GM21528 (cell line): ENCODE data around the gene PPL.
A peak's percentile ranks its signal among the peaks of the same experiment; 100 is the strongest.

Experiments
- ATAC-seq: cut with Tn5 transposase; IDR thresholded peaks from one replicate; pipeline ENCODE4 v1.9.1; 2021; ENCODE audit warnings: mild to moderate bottlenecking, moderate library complexity; ENCODE audit not compliant: unreplicated experiment, low FRiP score

The PPL gene

DNA sequence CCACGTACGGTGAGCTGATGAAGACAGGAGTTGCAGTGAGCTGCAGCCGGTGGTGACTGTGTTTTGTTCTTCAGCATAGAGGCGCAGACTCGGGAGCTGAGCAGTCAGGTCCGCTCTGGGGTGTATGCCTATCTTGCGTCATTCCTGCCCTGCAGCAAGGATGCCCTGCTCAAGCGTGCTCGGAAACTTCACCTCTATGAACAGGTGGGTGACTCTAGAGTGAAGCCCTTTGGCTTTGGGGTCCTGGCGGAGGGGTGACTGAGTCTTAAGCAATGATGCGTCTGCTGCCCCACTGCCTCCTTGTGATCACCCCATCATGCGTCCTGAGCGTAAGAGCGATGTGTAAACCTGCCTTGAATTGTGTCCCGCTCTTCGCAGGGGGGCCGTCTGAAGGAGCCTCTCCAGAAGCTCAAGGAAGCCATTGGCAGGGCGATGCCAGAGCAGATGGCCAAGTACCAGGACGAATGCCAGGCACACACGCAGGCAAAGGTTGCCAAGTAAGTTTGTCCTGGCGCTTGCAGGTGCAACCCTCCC, 66.7 kb downstream of the PPL start:
- no peak for ATAC-seq

DNA sequence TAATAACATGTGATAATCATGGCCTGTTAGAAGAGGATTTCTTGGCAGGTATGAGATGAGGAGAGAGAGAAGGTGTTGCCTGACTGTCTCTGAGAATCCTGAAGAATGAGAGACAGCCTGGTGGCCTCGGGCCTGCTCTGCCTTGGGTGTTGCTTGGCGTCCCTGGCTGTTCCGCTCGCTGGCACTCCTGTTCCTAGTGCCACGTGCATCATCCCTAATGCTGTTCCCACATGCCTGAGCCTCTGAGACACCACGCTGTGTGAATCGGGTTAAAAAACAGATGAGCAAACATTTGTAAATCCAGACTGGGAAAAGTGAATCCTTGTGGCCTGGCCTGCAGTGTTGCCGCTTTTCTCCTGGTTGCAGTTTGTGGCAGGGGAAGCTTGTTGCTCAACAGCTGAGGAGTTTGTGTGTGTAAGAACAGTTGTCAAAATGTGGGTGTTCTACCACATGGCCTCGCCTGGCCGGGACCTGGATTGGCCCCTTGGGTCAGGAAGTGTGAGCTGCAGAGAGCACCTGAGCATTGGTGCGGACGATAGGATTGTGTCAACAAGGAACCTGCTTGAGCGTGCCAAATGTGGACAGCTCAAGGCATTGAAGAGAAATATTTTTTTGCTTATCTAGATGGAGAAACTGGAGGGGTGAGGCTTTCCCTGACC, 67.7 kb downstream of the PPL start:
- ATAC-seq: no peak

DNA sequence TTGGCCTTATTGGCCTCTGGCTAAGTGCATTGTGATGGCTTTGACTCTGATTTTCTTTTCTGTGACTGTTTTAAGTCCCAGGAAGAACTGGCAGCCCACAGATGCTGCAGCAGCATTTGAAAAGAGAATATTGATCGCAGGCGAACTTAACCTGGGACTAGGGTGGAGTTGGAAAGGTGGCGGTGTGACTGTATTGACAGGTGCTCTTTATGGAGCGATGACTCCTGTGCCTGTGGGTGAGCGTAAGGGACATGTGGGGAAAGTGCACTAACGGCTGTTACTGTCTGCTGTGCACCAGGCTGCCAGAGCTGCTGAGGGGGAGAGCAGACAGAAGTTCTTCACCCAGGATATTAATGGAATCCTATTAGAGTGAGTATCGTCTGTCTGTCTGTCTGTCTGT, 68.4 kb downstream of the PPL start:
- ATAC-seq: no peak

DNA sequence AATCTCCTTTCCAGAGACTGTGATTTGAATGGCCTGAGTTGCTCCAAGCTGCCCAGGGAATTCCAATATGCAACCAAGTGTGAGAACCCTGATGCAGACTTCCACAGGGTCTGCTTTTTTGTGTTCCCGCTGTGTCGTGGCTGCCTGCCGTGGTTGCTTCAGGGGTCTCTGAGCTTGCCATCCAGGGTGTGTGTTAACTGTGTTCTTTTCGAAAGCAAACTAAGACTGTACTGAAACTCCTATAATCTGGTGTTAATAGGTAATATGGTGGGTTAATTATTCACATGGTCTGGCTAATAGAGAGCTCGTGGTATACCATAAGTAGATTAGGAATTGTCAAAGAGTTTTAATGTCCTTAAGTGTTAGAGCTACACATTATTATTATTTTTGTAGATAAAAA, 68.9 kb downstream of the PPL start:
- no peak for ATAC-seq

DNA sequence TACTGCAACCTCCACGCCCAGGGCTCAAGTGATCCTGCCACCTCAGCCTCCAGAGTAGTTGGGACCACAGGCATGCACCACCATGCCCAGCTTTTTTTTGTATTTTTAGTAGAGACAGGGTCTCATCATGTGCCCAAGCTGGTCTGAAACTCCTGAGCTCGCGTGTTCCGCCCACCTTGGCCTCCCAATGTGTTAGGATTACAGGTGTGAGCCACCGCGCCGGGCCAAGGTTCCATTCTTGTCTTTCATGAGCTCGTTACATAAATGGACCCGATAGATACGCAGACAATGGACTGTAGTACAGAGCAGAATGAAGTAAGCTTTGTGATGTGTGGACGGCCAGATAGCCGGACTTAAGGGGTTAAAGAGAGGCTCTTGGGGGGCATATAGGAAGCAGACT, 70.4 kb downstream of the PPL start:
- no peak for ATAC-seq

DNA sequence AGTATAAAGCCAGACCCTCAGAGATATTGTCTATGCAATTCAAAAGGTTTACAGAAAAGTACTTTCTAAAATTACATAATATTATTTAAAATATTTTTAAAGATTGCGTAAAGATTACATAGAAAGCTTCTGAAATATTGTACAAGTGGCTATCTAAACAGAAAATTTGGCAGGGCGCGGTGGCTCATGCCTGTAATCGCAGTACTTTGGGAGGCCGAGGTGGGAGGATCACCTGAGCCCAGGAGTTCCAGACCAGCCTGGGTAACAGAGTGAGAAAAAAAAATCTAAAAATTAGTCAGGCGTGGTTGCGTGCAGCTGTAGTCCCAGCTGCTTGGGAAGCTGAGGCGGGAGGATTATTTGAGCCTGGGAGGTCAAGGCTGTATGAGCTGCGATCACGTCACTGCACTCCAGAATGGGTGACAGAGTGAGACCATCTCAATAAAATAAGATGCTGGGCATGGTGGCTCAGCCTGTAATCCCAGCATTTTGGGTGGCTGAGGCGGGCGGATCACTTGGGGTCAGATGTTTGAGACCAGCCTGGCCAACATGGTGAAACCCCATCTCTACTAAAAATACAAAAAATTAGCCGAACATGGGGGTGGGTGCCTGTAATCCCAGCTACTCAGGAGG, 71.6 kb downstream of the PPL start:
- ATAC-seq: no peak

DNA sequence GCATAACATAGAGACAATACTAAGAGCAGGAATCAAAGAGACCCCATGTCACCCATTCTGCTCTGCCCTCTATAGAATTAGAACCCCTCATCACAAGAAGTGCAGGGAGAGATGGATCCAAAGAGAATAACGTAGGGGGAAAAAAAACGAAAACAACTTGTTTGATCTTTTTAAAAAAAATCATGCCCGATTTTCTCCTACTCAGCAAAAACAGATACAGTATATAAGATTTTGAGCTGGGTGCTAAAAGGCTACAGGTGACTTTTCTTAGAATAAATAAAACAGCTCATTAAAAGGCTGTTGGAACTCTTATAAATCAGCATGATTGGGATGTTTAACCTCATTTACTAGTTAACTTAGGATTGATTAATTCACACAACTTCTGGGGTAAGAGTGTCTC, 72.2 kb downstream of the PPL start:
- no peak for ATAC-seq

DNA sequence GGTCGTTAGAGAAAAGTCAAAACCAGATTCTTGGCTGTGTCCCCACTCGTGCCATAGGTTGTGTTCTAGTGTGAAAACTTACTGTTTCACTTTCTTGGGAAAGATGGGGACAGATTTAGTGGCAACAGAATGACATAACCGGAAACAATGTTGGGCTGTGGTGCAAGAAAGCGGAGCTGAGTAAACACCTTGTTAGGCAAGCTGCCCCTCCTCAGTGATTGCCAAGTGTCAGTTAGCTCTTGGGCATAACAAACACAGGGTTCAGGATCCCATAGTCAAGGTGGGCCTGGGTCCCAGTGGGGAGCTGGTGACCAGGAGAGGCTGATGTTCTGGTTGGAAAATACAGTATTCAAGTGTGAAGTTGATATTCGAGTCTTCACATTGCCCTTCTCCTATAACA, 74.3 kb downstream of the PPL start:
- no peak for ATAC-seq

DNA sequence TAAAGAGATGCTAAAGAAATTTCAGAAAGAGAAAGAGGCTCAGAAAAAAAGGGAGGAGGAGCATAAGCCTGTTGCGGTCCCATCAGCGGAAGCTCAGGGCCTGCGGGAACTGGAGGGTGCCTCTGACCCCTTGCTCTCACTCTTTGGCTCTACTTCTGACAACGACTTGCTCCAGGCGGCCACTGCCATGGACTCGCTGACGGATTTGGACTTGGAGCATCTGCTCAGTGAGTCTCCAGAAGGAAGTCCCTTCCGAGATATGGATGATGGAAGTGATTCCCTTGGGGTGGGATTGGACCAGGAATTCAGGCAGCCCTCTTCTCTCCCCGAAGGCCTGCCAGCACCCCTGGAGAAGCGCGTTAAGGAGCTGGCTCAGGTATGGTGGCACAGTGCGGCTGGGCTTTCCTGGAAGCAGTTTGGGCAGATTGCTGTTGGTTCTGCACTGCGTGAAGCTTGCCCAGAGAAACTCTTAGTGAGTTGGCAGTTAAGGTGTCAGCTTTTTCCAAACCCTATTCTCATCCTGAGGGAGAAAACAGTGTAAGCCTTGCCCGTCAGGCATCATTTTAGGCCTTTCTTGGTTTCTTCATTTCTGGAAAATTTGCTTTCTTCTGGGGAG, 76.1 kb downstream of the PPL start:
- ATAC-seq: no peak

DNA sequence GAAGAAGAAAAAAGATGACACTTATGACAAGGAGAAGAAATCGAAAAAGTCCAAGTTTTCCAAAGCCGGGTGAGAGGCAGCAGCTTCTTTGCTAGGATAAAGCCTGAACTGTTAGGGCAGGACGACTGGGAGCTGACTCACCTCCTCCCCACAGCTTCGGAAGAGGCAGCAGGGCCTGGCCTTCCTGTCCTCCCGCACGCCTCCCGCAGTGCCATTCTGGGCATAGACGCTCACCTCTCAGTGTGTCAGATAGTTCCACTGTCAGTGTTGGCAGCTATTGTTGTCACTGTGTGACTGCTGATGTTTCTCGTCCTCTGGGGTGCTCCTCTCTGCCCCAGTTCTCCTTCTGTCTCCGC, 77.1 kb downstream of the PPL start:
- no peak for ATAC-seq

DNA sequence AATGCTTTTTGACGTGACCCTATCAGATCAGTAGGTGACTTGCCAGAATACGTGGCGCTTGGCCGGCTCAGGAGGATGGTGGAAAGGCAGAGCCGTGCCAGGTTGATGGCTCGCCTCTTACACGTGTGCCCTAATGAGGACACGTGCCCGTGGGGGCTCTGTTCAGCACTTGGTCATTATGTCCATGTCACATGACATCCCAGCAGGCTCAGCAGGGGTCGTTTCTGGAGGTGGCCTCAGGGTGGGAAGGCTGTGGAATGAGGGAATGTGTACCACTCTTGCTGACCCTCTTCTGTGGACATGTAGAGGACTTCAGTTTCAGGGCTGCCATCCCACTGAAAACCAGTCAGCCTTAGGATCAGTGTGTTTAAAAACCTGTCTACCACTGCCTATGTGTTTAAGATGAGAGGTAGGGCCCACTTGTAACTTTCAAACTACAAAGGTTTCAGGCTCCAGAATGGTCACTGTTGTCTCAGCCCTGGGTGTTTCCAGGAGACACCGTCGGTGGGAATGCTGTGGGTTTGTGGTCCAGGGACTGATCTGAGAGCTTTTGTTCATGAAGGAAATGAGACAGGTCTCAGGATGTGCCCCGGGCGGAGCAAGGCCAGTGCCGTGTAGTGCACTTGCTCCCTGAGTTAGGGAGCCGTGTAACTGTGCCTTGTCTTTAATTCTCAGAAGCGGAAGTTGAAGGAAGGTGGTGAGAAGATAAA, 77.6 kb downstream of the PPL start:
- no peak for ATAC-seq

DNA sequence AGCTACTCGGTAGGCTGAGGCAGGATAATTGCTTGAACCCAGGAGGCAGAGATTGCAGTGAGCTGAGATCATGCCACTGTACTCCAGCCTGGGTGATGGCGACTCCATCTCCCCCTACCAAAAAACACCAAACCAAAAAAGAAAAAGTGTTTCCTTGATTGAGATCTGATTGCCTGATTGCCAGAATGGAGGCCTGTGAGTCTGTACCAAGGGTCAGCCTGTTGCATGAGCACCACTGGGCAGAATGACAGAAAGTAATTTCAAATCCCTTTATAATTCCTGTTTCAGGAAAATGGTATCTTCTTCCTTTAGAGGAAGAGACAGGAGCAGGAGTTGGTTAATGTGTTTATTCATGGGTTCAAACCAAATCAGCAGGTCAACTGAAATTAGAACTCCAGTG, 81.1 kb downstream of the PPL start:
- no peak for ATAC-seq

DNA sequence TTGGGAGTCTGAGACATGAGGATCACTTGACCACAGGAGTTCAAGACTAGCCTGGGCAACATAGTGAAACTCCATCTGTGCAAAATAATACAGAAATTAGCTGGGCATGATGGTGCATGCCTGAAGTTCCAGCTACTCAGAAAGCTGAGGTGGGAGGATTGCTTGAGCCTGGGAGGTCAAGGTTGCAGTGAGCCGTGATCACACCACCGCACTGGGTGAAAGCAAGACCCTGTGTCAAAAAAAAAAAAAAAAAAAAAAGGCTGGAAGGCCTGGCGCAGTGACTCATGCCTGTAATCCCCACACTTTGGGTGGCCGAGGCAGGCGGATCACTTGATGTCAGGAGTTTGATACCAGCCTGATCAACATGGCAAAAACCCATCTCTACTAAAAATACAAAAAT, 81.6 kb downstream of the PPL start:
- no peak for ATAC-seq

DNA sequence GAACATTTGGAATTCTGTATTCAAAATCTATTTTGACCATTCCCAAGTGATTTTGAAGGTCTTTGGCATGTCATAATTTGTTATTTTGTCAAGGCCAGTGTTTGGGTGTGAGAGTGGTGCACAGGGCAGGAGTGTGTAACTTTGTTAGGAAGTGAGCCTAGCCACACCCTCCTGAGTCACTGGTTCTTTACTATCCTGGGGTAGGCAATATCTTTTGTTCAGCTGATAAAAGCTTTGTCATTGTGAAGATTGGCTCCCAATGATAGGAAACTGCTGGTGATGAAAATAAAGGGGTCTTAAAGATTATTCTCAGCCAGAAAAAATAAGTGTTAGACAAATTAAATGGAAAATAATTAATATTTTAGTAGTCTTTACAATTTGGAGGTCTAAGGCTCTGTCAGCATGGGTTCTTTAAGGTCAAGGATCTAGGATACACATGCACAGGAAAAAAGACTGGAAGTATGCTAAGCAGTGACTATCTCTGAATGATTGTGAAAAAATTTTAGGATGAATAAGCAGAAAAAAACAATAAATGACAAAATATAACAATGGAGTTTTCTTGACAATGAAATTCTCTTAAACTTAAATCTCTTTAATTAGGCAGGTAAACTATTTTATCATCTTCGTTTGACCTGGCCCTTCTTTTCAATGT, 84.6 kb downstream of the PPL start:
- no peak for ATAC-seq

DNA sequence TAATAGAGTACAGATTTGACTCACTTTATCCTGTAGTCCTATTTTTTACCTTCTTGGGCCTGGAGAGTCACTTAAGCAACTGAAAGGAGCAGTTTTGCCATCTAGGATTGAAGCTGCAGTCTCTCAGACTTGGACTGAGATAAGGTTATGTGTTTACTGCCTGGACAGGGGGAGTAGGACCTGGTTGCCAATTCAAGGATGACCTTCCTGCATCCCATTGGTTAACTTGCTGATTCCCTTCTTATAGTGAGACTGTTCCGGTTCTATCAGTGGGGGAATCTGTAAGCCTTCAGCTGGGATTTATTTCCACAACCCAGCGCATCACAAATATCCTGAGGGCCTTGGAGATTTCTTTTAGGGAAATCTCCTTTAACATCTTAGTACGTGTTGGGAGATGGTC, 86.7 kb downstream of the PPL start:
- ATAC-seq: no peak

DNA sequence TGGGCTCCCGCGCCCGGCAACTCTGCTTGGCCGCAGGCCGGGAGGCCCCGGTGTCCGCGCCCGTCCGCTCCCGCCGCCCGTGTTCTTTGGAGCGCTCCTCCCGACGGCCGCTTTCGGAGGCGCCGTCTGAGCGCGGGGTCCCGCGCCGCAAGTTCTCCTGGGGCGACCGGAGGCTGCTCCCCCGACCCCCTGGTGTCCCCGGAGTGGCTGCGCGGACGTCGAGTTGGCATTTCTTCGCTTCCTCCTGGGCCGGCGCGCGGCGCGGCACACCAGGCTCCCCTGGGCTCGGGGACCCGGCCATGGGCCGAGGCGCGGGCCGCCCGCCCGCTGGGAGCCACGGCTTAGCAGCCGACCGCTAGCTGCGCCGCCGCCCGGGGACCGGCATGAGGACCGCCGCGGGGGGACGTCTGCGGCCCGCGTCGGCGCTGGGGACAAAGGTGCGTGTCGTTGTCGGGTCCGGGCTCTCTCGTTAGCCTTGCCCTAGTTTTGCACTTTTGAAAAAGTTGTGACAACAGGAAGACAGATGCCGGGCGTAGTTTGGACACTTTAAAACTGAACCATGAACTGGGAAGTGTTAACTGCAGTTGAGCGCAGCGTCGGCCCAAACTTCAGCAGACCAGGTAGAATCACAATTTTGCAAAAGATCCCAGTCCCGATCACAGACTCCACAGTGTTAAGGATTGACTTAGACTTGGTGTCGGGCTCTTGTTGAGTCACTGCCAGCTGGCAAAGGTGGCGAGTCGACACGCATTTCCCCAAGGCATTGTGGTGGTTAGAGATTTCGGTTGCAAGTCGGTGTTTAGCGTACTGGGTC, 89.0 kb downstream of the PPL start:
- peak; percentile 26 for ATAC-seq

DNA sequence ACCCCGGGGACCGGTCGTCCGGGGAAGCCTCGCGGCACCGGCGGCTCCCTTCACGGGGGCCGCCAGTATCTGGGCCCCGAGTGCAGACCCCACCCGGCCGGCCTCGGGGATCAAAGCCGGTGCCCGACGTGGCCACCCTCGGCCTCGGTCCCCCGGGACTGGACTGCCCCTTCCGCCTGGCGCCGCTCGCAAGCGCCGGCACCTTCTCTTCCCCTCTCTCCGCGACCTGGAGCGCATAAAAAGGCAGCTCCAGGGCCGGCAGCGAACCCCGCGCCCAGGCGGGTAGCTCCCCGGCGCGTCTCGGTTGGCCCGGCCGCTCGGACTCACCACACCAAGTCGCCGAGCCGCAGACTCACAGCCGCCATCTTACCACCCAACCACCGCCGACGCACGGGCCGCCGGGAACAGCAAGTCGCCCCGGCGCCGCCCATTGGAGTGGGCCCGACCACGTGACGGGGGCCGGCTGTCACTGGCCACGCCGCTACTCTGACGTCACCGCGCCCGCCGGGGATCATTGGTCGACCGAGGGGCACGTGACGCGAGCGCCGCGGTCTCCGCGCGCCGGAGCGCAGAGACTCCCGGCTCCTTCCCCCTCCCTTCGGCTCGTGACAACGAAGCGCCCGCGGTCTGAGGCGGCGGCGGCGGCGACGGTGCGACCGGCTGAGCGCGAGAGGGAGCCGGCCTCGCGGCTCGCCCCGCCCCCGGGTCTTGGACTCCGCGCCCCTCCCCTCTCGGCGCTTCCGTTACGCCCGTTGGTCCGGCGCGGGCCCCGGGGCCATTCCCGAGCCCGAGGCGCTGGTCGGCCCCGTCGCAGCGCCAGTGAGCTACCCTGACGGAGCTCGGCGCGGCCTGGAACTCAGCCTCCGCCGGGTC, 89.8 kb downstream of the PPL start, which contains the start of the genes GLYR1 and UBN1:
TSS of gene GLYR1 (minus strand) at position 388 of the 873 bp plus-strand sequence. CDS start at position 365, 23 bp downstream.
TSS of gene UBN1 (plus strand) at position 581 of the 873 bp plus-strand sequence. CDS start 5,437 bp downstream, outside the sequence.
- peak; percentile 87 for ATAC-seq

DNA sequence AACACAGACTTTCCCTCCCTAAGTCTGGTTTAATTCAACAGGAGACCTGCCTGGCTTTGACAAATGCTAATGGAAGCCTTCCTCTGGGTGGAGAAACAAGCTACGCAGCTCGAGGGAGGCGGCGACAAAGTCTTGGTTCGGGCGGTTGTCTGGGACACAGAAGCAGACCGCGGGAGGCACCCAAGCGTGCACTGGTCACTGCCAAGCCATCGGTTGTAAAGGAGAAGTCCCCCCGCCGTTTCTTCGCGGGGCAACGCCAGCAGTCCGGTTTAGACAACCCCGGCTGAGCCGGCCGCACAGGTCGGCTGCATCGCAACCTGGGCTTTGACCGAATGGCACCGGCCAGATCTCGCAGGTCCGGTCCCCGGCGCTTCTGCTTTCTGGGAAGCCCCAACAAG, 90.4 kb downstream of the PPL start:
- peak; percentile 19 for ATAC-seq

DNA sequence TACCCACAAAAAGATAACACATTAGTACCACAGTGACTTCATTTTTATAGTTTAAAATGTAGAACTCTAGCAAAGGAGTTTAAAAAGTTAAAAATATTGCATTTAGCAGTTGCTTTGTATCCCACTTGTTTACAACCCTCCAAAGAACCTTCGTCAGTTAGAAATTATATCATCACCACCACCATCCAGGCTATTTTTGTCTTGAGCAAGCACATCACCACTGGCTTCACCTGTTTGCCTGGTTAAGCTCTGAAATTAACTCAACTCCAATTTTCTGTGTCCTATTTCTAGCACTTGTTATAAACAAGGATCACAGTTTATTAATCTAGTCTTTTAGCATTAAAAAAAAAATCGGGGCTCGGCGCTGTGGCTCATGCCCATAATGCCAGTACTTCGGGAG, 96.0 kb downstream of the PPL start:
- no peak for ATAC-seq
